ENCODE data around the gene COMMD1.

Gene COMMD1

DNA sequence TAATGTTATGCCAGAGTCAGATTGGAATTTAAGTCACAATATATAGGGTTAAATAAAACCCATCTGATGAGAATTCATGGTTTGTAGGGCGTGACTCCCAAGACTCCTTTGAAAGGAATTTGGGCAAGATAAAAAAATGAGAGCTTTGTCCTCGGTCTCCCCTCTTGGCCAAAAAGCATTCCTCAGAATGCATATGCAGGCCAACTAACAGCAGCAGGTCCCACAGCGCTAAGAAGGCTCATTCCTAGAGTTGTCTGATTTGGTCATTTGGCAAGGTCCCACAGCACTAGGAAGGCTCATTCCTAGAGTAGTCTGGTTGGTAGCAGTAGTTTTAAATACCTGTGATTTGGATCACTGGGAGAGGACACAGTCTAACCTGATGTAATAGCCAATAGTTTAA is 184.2 kb downstream of the COMMD1 start:
- no peak for DNase-seq (ENCODE audit: low read depth)
- TF ChIP-seq, protein P1, sequence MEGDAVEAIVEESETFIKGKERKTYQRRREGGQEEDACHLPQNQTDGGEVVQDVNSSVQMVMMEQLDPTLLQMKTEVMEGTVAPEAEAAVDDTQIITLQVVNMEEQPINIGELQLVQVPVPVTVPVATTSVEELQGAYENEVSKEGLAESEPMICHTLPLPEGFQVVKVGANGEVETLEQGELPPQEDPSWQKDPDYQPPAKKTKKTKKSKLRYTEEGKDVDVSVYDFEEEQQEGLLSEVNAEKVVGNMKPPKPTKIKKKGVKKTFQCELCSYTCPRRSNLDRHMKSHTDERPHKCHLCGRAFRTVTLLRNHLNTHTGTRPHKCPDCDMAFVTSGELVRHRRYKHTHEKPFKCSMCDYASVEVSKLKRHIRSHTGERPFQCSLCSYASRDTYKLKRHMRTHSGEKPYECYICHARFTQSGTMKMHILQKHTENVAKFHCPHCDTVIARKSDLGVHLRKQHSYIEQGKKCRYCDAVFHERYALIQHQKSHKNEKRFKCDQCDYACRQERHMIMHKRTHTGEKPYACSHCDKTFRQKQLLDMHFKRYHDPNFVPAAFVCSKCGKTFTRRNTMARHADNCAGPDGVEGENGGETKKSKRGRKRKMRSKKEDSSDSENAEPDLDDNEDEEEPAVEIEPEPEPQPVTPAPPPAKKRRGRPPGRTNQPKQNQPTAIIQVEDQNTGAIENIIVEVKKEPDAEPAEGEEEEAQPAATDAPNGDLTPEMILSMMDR (IDR thresholded peaks at IDR 0.05; ENCODE audit: control insufficient read depth, insufficient read depth, low read depth, low read length, missing control alignments) = no peak
- H3K4me3 ChIP-seq (ENCODE audit: control insufficient read depth, low read depth, low read length) = no peak overlapping the region

DNA sequence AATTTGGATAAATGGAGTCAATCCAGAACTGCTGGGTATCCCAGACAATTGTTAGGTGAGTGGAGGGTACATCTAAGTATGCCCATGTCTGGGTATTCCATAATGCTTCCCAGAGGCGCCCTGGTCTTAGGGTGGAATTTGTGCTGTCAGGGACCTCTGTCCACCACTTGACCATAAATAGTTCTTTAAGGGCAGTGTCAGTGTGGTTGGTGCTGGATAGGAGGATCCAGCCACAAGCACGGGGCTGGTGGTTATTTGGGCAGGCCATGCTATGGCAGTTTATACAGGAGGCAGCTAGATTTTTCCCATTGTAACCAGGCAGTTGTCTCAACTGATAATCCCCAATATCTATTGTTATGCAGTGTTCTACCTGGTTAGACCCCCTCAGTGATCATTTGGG is 186.0 kb downstream of the COMMD1 start:
- DNase-seq (ENCODE audit: low read depth) = no peak
- TF ChIP-seq, protein P1 (IDR thresholded peaks at IDR 0.05; ENCODE audit: control insufficient read depth, insufficient read depth, low read depth, low read length, missing control alignments) = no peak

DNA sequence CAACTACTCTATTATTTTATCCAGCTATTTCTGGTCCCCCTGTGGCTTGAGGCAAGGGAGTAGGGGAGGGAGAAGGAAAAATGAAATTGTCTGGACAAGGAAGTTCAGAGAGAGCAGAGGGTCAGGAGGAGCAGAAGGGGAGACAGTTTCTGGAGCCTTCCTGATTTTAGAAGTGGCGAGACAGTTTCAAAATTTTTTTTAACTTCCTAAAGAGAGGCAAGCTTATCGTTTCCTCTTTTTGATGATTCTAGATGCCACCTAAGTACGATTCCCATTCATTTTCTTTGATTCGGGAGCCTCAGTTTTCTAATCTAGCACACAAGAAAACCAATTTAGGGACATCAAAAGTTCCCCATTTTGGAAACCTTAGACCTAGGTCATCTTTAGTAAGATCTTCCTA is 193.6 kb downstream of the COMMD1 start:
- no peak overlapping the region for H3K4me3 ChIP-seq (ENCODE audit: control insufficient read depth, low read depth, low read length)
- no peak for DNase-seq (ENCODE audit: low read depth)
- TF ChIP-seq, protein P1 (IDR thresholded peaks at IDR 0.05; ENCODE audit: control insufficient read depth, insufficient read depth, low read depth, low read length, missing control alignments) = no peak

More for the DNA sequence above, 186.0 kb downstream of the COMMD1 start:
- no peak overlapping the region for H3K4me3 ChIP-seq (ENCODE audit: control insufficient read depth, low read depth, low read length)

DNA sequence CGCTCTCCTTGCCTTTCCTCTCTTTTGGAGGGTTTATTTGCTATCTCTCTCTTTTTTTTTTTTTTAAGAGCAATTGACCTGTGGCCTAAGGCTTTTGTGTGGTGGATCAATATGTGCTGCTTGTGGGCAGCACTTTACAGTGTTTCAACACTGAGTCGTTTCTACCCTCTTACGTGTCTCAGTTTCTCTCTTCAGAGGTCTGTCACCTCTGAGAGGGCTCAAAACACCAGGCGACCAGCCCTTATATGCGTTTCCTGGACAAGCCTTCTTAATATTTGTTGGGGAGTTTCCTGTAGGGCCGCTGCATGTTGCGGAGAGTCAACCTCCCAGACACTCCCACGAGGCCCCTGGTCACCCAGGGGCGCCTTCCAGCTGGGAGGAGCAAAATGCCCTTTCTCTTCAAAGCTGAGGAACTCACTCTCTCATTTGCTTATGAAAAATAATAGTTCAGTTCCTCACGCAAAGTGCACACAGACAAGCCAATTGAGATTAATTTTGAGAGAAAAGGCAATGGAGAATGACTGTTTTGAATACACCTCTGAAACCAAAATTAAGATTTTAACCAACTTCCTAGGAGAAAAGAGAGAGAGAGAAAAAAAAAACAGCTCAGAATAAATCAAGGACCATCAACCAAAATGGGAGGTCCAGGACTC is 194.2 kb downstream of the COMMD1 start:
- no peak overlapping the region for H3K4me3 ChIP-seq (ENCODE audit: control insufficient read depth, low read depth, low read length)
- TF ChIP-seq, protein P1 (IDR thresholded peaks at IDR 0.05; ENCODE audit: control insufficient read depth, insufficient read depth, low read depth, low read length, missing control alignments) = no peak
- DNase-seq (ENCODE audit: low read depth) = no peak

DNA sequence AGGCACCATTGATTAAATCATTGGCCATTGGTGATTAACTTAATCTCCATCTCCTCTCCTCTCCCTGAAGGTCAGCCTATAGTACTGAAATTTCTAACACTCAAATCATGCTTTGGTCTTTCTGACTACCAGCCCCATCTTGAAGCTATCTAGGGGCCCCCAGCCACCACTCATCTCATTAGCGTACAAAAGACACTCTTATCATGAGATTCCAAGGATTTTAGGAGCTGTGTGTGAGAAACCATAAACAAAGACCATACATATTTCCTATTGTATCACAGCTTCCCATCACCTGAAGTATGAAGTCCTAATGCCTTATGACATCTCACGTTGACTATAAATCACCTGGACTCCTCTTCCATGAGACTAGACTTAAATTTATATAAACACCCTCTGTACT is 196.4 kb downstream of the COMMD1 start:
- H3K4me3 ChIP-seq (ENCODE audit: control insufficient read depth, low read depth, low read length) = no peak overlapping the region
- TF ChIP-seq, protein P1 (IDR thresholded peaks at IDR 0.05; ENCODE audit: control insufficient read depth, insufficient read depth, low read depth, low read length, missing control alignments) = no peak
- no peak for DNase-seq (ENCODE audit: low read depth)

DNA sequence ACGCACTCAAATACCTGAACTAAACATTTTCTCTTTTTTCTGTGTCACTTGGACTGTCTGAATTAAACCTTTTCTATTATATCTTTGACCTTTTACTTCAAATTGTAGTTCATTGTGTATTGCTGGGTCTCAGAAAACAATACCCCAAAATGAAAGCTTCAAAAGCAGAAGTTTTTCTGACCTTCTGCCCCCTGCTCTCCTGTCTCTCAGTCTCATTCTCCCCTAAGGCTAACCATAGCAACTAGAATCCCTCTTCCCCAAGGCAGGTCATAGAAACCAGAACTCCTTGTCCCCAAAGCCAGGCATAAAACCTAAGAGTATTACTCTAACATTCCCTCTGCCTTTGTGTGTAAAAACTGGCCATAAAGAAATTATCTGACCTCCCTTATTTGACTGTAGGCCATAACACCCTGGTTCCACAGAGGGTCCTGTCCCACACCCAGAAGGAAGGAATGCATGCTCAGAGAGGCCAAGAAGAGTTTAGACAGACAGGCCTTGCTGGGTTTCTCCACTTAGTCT is 197.0 kb downstream of the COMMD1 start:
- H3K4me3 ChIP-seq (ENCODE audit: control insufficient read depth, low read depth, low read length) = no peak overlapping the region
- no peak for DNase-seq (ENCODE audit: low read depth)
- TF ChIP-seq, protein P1 (IDR thresholded peaks at IDR 0.05; ENCODE audit: control insufficient read depth, insufficient read depth, low read depth, low read length, missing control alignments) = no peak
